Anterior cingulate cortex (tissue), 58 donors: ENCODE measurements around the gene MAP2K3.
"Not testable (repeated sequence)": the region's sequence is repeated elsewhere in the genome, so short reads cannot be mapped to it uniquely, and the experiment has no call there.

Source experiments
- DNase-seq, 58 donors: peaks; one replicate each; lab custom pipeline; 2025; lab: John Stamatoyannopoulos, UW

Gene MAP2K3

GRCh38 chr17:21346651-21347250 is 62.2 kb downstream of the MAP2K3 start:
- DNase-seq = not testable (repeated sequence)

GRCh38 chr17:21347660-21348059 is 63.1 kb downstream of the MAP2K3 start:
- DNase-seq = not testable (repeated sequence)

GRCh38 chr17:21348081-21348925 is 63.8 kb downstream of the MAP2K3 start:
- not testable (repeated sequence) for DNase-seq

- DNase-seq = not testable (repeated sequence)
Measured at GRCh38 chr17:21348926-21349261, 64.4 kb downstream of the MAP2K3 start.

- DNase-seq = not testable (repeated sequence)
Measured at GRCh38 chr17:21349358-21350050, 65.0 kb downstream of the MAP2K3 start.

- DNase-seq = not testable (repeated sequence)
Measured at GRCh38 chr17:21350495-21350894, 66.0 kb downstream of the MAP2K3 start.

GRCh38 chr17:21351366-21352065 is 67.0 kb downstream of the MAP2K3 start:
- no peak for DNase-seq

- DNase-seq = no peak
Measured at GRCh38 chr17:21352221-21352980, 67.9 kb downstream of the MAP2K3 start.

GRCh38 chr17:21352981-21353265 is 68.4 kb downstream of the MAP2K3 start:
- no peak for DNase-seq

- DNase-seq = no peak
Measured at GRCh38 chr17:21353326-21354010, 69.0 kb downstream of the MAP2K3 start.

- no peak for DNase-seq
Measured at GRCh38 chr17:21354796-21355385, 70.4 kb downstream of the MAP2K3 start.

- no peak for DNase-seq
Measured at GRCh38 chr17:21355586-21355985, 71.1 kb downstream of the MAP2K3 start.

- no peak for DNase-seq
Measured at GRCh38 chr17:21356537-21357127, 72.1 kb downstream of the MAP2K3 start.

GRCh38 chr17:21357281-21357680 is 72.8 kb downstream of the MAP2K3 start:
- DNase-seq = no peak

- no peak for DNase-seq
Measured at GRCh38 chr17:21357696-21358656, 73.5 kb downstream of the MAP2K3 start.

- DNase-seq = no peak
Measured at GRCh38 chr17:21358682-21359482, 74.4 kb downstream of the MAP2K3 start.

GRCh38 chr17:21359483-21359840 is 75.0 kb downstream of the MAP2K3 start:
- no peak for DNase-seq
